GM23248 (cell line): ENCODE results near the gene TCF7.

Experiments used
- EZH2 ChIP-seq: fragments of 200-600 bp; sonication (generic); IDR thresholded peaks from 2 replicates; pipeline ENCODE4 v1.6.1; 2018; ENCODE audit warnings: antibody characterized with exemption, mild to moderate bottlenecking; ENCODE audit not compliant: insufficient read depth, poor library complexity, severe bottlenecking
- EZH2phosphoT487 ChIP-seq: fragments of 200-600 bp; sonication (generic); IDR thresholded peaks from 2 replicates; pipeline ENCODE4 v1.6.1; 2018; ENCODE audit warnings: antibody characterized with exemption, moderate library complexity, mild to moderate bottlenecking, low read depth; ENCODE audit not compliant: insufficient read depth

- TF ChIP-seq EZH2 (no peak), EZH2phosphoT487 (no peak)
Measured at GRCh38 chr5:134122530-134122929, 8.0 kb downstream of the TCF7 start.
